ENCODE measurements around the gene SNX32.

SNX32 gene

DNA sequence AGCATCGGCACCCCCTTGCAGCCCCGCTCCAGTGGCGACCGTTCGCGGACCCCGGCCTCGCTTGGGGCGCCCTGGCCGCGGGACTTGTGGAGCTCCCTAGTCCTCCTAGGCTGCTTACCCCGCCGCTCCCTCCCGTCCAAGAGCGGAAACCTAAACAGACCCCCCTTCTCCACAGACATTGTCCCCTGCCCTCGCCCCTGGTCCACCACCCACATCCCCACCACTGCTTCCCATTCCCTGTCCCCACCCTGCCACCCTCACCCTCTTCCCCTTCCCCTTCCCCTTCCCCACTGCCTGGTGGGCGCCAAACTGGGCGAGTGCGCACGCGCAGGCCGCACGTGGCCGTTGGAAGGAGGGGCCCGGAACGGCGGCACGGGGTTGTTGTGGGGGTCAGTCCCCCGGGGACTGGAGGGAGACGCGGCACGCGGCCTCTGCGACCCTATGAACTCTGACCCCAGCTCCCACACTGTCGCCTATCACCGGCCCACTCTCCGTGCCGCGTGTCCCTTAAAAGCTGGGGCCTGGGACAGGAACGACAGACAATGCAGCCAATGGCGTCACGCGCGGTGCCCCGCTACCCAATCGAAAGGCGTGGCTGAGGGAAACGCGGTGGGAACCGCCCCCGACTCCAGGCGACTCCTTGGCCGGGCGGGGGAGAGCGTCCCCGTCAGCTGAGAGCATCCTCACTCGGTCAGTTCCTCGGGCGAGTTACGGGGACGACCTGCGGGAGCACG is at the start of gene SNX32:
Gene SNX32, plus strand, starts transcription at position 667 of the 734 bp plus-strand sequence. CDS start 103 bp downstream, outside the sequence.
- DNase-seq = peak; percentile 96 to 99 (median 98)
- intact Hi-C loops (cut with DNase I) = no loop called here

DNA sequence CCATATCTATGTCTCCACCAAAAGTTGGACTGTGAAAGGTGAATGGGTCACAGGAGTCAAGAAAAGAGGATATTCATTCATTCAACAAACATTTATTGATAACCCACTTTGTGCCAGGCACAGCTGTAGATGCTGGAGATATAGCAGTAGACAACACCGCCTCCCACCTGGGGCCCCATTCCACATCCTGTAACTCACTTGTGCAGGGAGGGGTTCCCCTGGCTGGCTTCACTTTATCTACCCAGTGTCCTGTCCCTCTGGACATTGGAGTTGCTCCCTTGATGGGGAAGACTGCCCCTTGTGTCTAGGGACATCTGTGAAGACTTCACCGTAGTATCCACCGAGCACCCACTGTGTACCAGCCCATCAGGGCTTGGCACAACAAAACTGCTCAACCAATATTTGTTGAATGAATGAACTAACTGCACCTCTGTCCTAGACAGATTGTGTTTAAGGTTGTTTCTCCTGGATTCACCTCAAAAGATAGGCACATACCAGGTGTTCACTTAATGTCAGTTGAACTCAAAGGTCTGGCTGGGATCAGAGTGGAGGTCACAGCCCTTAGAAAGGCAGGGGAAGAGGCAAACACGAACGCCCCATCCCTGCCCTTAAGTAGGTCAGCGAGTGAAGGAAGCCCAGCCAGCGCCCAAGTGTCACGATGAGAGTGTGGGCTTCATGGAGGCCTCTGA is 48.3 kb upstream of the SNX32 start:
- intact Hi-C loops (cut with DNase I) = no loop called here
- no peak for DNase-seq

DNA sequence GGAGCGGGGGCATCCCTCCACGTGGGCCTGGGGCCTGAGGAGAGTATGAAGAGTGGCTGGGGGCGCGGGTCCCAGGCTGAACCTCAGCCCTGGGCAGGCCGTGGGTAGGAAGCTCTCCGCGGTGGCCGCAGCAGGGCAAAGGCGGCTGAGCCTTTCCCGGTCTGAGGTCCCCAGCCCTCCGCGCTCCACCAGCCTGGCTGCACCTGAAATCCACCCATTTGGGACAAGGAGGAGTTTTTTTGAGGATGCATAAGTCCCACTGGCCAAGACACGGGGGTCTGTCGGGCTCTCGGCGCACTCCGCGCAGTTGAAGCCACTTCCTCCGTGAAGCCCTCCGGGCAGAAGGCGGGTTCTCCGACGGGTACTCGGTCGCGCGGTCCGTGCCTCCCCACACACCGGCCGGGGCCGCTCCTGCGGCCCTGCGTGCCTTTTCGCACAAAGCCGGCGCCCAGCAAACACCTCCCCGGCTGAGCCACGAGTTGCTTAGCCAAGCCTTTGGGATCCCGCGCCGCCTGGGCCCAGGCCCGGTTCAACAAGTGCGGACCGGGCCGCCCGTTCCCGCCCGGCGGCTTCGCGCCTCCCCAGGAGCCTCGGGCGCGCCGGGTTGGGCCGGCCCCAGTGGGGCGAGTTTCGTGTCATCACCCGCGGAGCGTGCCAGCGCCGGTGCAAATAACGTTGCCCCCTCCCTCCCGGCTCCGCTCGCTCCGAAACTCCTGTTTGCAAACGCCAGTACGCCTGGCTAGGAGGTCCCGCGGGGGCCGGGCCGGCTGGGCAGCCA is 47.6 kb upstream of the SNX32 start:
- intact Hi-C loops (cut with DNase I) = no loop called here
- DNase-seq = no peak

DNA sequence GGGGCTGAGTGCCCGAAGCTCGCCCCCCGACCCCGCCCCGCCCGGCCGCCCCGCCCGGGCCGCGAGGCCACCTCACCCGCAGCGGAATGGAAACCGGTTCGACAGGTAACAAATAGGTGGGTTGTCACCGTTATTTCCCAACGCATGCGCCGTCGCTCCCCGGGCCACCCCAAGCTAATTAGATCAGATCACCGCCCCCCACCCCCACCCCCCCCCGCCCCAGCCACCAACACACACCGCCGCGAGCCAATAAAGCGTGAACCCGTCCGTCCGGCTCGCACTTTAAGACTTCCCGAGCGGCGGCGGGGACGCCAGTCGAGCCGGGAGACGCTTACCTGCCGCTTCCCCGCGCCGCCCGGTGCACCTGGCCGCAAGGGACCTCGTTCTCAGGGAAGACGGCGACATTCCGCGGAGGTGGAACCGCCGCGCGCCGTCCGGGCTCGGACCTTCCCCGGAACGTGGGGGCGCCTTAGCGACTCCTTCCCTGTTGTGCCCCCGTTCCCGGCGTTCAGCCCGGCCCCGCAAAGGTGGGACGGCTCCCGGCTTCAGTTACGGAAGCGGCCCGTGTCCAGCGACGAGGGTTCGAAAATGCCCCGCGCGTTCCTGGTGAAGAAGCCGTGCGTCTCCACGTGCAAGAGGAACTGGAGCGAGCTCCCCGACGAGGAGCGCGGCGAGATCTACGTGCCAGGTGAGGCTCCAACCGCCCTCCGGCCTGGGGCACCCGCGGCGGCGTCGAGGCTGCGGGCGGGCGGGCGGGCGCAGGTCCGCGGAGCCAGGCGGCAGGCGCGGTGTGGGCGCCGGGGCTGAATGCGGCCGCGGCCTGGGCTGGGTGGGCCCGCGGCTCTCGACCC is 46.8 kb upstream of the SNX32 start, which contains the start of gene OVOL1:
Gene OVOL1, plus strand, starts transcription at position 278 of the 851 bp plus-strand sequence. Its CDS starts 311 bp downstream, at position 589.
- intact Hi-C loops (cut with DNase I) = no loop called here
- no peak for DNase-seq

DNA sequence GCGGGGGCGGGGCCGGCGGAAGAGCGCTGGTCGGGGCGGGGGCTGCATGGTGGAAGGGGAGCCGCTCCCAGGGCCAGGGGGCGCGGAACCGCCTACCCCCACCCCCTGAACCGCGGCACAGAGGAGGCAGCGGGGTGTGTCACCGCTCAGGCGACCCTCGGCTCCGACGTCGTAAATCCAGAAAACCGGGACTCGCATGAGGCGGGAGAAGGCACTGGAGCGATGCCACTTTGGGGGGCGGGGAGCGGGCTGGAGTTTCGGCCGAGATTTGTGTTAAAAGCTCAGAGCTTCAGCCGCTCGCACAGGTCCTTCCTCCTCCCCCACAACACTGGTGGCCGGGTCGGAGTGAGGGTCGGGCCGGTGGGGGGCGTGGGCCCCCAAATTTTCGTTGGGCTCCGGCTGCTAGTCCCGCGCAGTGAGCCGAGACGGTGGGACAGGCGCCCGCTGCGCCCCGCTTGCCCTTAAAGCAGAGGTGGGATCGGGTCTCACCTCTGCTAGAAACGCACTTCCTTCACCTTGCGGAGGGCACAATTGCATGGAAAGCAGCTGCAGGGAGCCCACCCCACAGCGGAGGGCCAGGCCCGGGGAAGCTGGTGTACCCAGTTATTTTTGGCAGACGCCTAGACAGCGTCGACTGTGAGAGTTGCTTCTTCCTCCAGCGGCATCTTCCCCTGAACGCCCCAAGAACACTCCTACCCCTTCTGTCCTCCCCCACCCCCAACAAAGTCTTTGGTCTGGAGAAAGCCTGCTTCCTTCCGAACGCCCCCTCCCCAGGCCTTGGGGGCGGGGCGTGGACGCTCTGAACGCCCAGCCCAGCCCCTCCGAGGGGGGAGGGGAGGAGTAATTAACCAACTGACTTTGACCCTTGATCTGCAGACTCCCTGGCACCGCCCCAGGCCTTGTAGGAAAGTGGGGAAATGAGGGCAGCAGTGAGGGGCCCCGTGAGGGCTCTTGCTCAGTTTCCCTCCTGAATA is 45.8 kb upstream of the SNX32 start:
- no peak for DNase-seq
- intact Hi-C loops (cut with DNase I) = no loop called here

DNA sequence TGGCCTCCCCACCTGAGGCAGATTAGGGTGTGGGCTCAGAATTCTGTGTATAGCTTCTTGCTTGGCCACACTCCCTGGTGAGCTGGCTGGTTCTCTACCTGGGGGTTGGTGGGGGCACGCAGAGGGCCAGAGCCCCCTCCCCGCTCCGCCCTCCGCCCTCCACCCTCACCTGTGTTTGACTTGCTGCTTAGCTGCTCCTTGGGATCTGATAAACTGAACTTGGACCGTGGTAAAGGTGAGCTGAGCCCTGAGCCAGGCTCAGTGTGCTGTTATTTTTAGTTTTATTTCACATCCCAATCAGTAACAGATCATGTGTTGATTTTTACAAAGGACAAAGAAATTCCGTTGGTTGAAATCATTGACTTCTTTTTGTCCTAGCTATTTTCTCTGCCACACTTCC is 44.9 kb upstream of the SNX32 start:
- intact Hi-C loops (cut with DNase I) = no loop called here
- no peak for DNase-seq

DNA sequence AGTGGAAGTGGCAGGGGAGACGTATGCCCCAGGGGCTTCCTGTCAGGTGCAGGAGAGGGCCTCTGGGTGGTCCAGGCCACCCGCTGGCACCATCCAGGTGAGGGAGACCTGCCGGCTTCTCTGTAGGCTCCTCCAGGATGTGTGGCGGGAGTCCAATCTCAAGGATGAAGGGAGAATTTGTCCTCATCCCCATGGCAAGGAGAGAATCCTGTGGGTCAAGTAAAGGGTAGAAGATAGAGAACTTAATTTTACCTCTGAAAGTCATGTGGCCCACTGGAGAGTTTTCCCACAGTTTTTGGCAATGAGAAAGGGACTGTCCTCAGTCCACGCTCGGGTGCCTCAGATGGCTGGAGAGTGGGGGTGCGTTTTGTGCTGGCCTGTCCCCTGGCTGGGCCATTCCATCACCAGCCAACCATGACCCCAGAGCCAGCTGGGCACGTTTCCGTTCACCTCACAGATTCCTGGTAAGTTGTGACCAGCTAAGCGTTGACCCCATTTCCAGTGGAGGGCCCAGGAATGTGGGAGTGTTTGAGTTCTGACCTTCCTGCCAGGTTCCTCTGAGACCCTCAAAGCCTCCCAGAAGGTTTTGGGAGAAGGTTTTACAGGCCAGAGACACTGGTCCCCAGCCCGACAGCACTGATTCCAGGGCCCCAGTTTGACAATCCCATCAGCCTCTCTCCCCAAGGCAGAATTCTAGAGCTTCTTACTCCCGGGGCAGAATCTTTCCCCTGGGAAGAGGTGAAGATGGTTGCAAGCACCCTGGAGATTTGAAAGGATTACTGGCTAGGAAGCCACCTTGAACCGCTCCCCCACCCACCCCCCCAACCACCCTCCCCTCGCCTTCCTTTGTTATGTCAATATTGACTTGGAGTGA is 44.3 kb upstream of the SNX32 start:
- DNase-seq = no peak
- intact Hi-C loops (cut with DNase I) = no loop called here

DNA sequence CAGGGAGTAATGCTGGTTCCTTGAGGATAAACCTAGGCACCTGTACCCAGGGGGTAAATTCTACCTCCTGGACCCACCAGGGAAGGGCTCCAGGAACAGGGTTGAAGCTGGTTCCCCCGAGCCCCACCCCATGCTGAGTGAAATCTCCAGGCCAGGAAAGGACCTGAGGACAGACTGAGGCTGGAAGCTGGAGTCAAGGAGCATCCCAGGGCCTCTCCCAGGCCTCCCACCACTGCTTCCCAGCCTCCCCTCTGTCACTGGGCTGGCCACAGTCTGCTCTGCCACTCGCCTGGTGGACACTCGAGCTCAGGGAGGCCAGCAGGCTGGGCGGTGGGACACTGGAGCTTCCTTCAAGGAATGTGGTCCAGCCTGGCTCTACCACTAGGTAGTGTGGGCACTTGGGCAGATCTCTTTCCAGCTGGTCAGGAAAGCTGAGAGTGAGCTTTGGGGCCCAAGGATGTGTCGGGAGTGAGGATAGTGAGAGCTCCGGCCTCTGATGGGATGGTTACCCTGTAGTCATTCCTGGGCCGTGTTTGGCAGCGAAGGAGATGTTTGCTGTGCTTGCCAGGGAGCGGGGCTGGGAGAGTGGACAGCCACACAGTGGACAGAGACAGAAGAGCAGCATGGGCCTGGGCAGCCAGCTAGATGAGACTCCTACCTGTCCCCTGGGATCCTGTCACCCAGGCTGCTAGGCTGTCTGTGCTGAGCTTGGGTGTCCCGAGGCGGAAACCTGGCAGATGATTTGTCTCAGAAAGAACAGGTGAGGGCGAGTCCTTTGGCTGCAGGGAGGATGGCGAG is 43.5 kb upstream of the SNX32 start:
- intact Hi-C loops (cut with DNase I) = no loop called here
- DNase-seq = no peak

DNA sequence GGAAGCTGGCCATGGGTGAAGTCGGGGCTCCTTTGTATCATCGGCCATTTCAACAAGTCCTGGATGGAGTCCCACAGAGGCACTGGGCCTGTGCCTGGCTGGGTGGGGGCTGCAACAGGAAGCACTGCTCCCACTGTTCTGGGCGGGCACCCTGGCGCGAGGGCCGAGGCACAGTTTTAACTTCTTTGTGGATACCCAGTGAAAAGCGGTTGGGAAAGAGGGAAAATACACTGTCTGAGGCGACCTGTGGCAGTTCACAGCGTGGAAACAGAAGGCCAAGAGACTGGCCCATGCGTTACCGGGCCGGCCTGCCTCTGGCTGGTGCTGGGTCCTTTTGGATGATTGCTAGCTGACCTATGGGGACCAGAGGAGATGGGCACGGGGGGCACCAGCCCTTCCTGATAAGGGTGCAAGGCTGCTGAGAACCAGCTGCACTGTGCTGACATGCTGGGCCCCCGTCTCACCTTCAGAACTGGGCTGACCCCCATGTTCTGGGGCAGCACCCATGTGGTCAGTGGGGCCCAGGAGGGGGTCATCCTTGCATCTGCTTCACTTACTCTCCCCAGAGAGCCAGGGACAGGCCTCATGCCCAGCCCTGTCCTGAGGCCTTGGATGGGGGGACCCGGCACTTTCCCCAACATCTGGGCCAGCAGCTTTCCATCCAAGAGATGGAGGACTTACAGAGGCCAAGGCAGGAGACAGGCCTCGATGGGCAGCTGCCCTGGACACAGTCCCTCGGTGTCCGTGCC is 42.7 kb upstream of the SNX32 start:
- intact Hi-C loops (cut with DNase I) = no loop called here
- DNase-seq = no peak

DNA sequence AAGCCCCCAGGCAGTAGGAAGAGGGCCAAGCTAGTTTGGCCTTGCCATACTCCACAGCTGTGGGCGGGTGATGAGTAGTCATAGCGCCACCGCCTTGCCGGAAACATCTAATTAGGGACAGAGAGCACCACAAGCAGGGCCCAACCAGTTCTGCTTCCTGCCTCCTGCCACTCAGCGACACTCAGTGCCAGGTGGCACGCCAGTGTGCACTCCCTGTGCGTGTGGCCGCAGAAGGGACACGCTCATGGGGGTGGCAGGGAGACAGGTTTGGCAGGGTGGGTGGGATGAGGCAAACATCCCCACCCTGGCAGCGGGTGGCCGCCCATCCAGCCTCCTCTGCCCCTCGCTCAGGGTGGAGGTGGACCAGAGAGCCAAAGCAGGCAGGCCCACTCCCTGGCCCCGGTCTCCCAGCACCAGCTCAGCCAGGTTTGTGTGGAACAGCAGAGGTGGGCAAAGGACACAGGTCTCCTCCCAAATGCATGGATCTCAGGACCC is 42.0 kb upstream of the SNX32 start:
- DNase-seq = no peak
- intact Hi-C loops (cut with DNase I) = no loop called here

DNA sequence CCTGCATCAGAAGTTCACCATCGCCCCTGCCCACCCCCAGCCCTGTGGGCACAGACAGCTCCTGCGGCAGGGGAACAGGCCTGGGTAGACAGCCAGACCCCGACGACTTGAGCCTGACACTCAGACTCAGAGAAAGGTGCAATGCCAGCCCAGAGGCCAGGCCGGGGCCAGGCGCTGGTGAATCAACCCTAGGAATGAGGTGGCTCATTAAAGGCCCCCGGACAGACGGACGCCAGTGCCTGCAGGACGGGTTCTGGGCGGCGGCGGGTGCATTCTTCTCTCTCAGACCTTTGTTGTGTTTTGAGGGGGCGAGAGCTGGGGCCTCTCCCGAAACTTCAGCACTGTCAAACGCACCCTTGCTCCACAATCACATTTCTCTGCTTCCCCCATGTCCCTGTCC is 41.3 kb upstream of the SNX32 start:
- no peak for DNase-seq
- intact Hi-C loops (cut with DNase I) = no loop called here

DNA sequence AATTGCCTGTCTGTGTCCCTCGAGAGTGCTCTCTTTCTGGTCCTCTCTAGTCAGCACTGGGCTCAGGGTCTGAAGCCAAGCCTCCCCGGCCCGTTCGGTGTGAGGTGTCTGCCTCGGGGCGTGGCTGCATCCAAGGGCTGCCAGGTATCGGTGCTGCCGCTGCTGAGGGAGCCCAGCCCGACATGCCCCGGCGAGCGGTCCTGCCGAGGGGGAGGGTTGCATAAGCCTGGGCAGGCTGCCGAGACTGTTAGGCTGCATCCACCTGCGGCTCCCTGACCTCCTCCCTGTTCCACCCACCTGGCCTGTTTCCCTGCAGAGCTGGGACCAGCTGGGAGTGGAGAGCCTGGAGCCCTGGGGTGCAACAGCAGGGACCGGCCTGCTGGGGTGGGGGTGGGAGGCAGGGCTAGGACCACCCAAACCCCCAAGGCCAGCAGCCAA is 40.6 kb upstream of the SNX32 start:
- intact Hi-C loops (cut with DNase I) = no loop called here
- DNase-seq = no peak

DNA sequence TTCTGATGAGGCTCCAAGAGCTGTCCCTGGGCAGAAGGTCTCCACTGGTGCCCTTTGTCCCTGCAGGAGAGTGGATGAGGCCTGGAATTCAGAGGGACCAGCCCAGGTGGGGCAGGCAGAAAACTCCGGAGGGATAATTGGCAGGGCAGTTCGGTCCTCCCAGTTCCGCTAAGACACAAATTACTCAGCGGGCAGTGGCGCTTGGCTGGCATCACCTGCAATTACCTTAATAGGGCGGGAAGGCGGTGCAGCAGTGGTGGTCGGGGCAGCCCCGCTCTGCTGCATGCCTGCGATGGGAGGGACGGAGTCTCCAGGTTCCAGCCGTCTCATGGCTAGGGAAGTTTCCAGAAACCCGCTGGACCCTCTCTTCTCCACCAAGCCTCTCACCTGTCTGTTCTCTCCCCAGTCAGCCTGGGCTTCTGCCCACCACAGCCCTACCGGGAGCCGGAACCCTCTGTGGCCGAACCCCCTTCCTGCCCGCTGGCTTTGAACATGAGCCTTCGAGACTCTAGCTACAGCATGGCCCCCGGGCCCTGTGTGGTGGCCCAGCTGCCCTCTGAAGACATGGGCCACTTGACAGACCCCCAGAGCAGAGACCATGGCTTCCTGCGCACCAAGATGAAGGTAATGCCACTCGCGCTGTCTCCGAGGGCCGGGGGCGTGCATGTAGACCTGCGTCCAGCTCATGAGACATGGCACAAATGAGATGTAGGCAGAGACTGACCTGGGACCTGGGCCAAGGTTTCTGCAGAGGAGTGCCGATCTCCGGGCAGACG is 40.0 kb upstream of the SNX32 start:
- intact Hi-C loops (cut with DNase I) = no loop called here
- no peak for DNase-seq

Measured in head of caudate nucleus (tissue), 42 donors.